GM12878 (cell line): ENCODE data around the gene FAM120AOS. TPM values are rescaled to one million over a fixed set of nuclear protein-coding genes. Genes with fewer than 3 reads are reported as not detected.

ENCODE experiments used
- ATAC-seq: fragments of 200-7000 bp; cut with Tn5 transposase; 3 replicates; pipeline ENCODE4 v1.9.1; 2020; ENCODE audit warnings: mild to moderate bottlenecking, moderate library complexity
- BruUV-seq: library from RNA; stranded (reverse); fragments of 400-500 nt; replicated peaks from 2 replicates; lab custom pipeline; 2021; lab: Mats Ljungman, UMichigan
- CTCF ChIA-PET: fragments of 300-600 bp; sonication (Branson Sonifier 250); formaldehyde crosslinking; extraction: SDS; loops from one replicate; lab custom pipeline; 2021; ENCODE audit warnings: inconsistent platforms; lab: Yijun Ruan, JAX
- POLR2A ChIA-PET: fragments of 350-600 bp; formaldehyde crosslinking; extraction: SDS; loops from one replicate; lab custom pipeline; 2021; ENCODE audit warnings: inconsistent platforms; lab: Charles Lee
- RAD21 ChIA-PET: fragments of 300-600 bp; sonication (Branson Sonifier 250); formaldehyde crosslinking; loops from one replicate; lab custom pipeline; 2023; ENCODE audit warnings: antibody characterized with exemption; ENCODE audit not compliant: unreplicated experiment; lab: Charles Lee
- SMC1A ChIA-PET: fragments of 300-600 bp; sonication (Branson Sonifier 250); formaldehyde crosslinking; loops from one replicate; lab custom pipeline; 2023; ENCODE audit not compliant: unreplicated experiment, uncharacterized antibody; lab: Charles Lee
- DNase-seq: peaks from one replicate; pipeline ENCODE4 v3.0.0-alpha.2; 2011; ENCODE audit warnings: low read depth, low spot score
- FAIRE-seq: peaks from 3 replicates; lab custom pipeline; 2011; peaks lifted over from hg19 to GRCh38; lab: Jason Lieb, UNC
- H2AFZ ChIP-seq: 2 replicates; pipeline ENCODE4 v1.6.0; 2011; ENCODE audit warnings: low read depth, low read length, control low read depth; ENCODE audit not compliant: control insufficient read depth
- H3K27ac ChIP-seq: 2 replicates; pipeline ENCODE4 v1.5.1; 2011; ENCODE audit warnings: control low read depth; ENCODE audit not compliant: control insufficient read depth, insufficient read depth
- H3K27me3 ChIP-seq, 2 experiments: replicated peaks in 1 of 2; 2 replicates each; pipeline versions ENCODE4 v1.6.0 to v1.6.1; 2011; ENCODE audit warnings: low read length in 1 of 2; ENCODE audit not compliant: control insufficient read depth in 2 of 2, insufficient read depth in 2 of 2
- H3K36me3 ChIP-seq, 2 experiments: 2 replicates each; pipeline ENCODE4 v1.5.1; 2011; ENCODE audit warnings: low read length in 1 of 2; ENCODE audit not compliant: control insufficient read depth in 2 of 2, insufficient read depth in 2 of 2
- H3K4me1 ChIP-seq: 2 replicates; pipeline ENCODE4 v1.6.1; 2011; ENCODE audit warnings: mild to moderate bottlenecking, low read length, moderate library complexity, mixed read lengths; ENCODE audit not compliant: control insufficient read depth, insufficient read depth
- H3K4me2 ChIP-seq: 2 replicates; pipeline ENCODE4 v1.6.0; 2011; ENCODE audit warnings: control low read depth; ENCODE audit not compliant: control insufficient read depth, insufficient read depth
- H3K4me3 ChIP-seq: fragments of 200-600 bp; sonication (generic); 2 replicates; pipeline ENCODE4 v1.5.1; 2016
- H3K79me2 ChIP-seq: 2 replicates; pipeline ENCODE4 v1.6.0; 2011; ENCODE audit warnings: low read length; ENCODE audit not compliant: control insufficient read depth, insufficient read depth
- H3K9ac ChIP-seq: 2 replicates; pipeline ENCODE4 v1.8.0; 2011; ENCODE audit warnings: low read length, control low read depth, mixed read lengths; ENCODE audit not compliant: control insufficient read depth, insufficient read depth
- H3K9me3 ChIP-seq: replicated peaks from 3 replicates; pipeline ENCODE4 v1.5.1; 2011; ENCODE audit warnings: mild to moderate bottlenecking, low read length; ENCODE audit not compliant: control insufficient read depth, insufficient read depth
- H4K20me1 ChIP-seq: 2 replicates; pipeline ENCODE4 v1.6.0; 2011; ENCODE audit not compliant: control insufficient read depth, insufficient read depth
- EP300 ChIP-seq, 2 experiments: fragments of 150-350 bp in 1 of 2; IDR thresholded peaks; 2 replicates each; pipeline ENCODE4 v1.6.1; 2011 to 2012; ENCODE audit warnings: low read depth in 2 of 2, low read length in 2 of 2, borderline replicate concordance in 1 of 2, improper control_type of control experiment in 1 of 2, inconsistent platforms in 1 of 2; ENCODE audit not compliant: control insufficient read depth in 1 of 2
- IKZF2 ChIP-seq, 2 experiments: fragments of 450-650 bp; IDR thresholded peaks; 2 replicates each; pipeline ENCODE4 v1.6.1; 2017; ENCODE audit warnings: mild to moderate bottlenecking in 2 of 2, moderate library complexity in 2 of 2
- KAT2A ChIP-seq: conservative IDR thresholded peaks from 2 replicates; pipeline ENCODE4 v1.6.1; 2011; ENCODE audit warnings: low read depth, low read length; ENCODE audit not compliant: control insufficient read depth
- LARP7 ChIP-seq: fragments of 450-650 bp; IDR thresholded peaks from 2 replicates; pipeline ENCODE4 v1.6.1; 2017; ENCODE audit warnings: mild to moderate bottlenecking
- PAX8 ChIP-seq: fragments of 450-650 bp; IDR thresholded peaks from 2 replicates; pipeline ENCODE4 v1.6.1; 2017; ENCODE audit warnings: mild to moderate bottlenecking, moderate library complexity
- PML ChIP-seq: IDR thresholded peaks from 2 replicates; pipeline ENCODE4 v1.6.1; 2012; ENCODE audit warnings: low read length, inconsistent platforms
- RBBP5 ChIP-seq: fragments of 200-600 bp; sonication (generic); conservative IDR thresholded peaks from 2 replicates; pipeline ENCODE4 v1.6.1; 2016
- STAT1 ChIP-seq: fragments of 450-650 bp; conservative IDR thresholded peaks from 2 replicates; pipeline ENCODE4 v1.6.1; 2014; ENCODE audit warnings: antibody characterized with exemption, mild to moderate bottlenecking
- TBL1XR1 ChIP-seq: IDR thresholded peaks from 2 replicates; pipeline ENCODE4 v1.6.1; 2012; ENCODE audit warnings: low read depth, low read length, improper control_type of control experiment
- WRNIP1 ChIP-seq: IDR thresholded peaks from 2 replicates; pipeline ENCODE4 v1.6.1; 2011; ENCODE audit warnings: low read depth, low read length, improper control_type of control experiment, borderline replicate concordance
- YBX1 ChIP-seq: fragments of 450-650 bp; IDR thresholded peaks from 2 replicates; pipeline ENCODE4 v1.6.1; 2016; ENCODE audit warnings: antibody characterized with exemption
- WGBS: methylation state at CpG from one replicate; pipeline ENCODE4 v1.1.6; 2016; ENCODE audit warnings: low lambda C conversion rate; ENCODE audit not compliant: insufficient replicate concordance, insufficient coverage; ENCODE audit errors: missing lambda C conversion rate; 5-methylcytosine and 5-hydroxymethylcytosine counted together
- in situ Hi-C: fragments of 300-500 bp; cut with MboI; formaldehyde crosslinking; loops from 9 replicates; pipeline ENCODE4 v1.14.3; 2018; ENCODE audit warnings: mixed read lengths
- intact Hi-C: fragments of 100-400 bp; cut with micrococcal nuclease; formaldehyde crosslinking; loops from one replicate; pipeline ENCODE4 v1.14.2; 2022; ENCODE audit not compliant: unreplicated experiment
- polyA plus RNA-seq, 11 experiments: library from polyadenylated mRNA; depleted of rRNA in 4 of 11; unstranded in 6 of 11; stranded (reverse) in 5 of 11; fragments of >200 nt; fragmentation: Nextera tagmentation in 4 of 11; fragmentation: Illumina TruSeq in 1 of 11; extraction: Ambion mirVana in 4 of 11; extraction: Trizol in 1 of 11; gene quantifications; 1 replicate in 1 of 11; 2 replicates in 10 of 11; pipeline versions ENCODE4 v1.2.1 to v1.2.3, GENCODE V29; 2011 to 2016; ENCODE audit warnings: inconsistent platforms in 2 of 11, missing spikeins in 2 of 11, low read depth in 1 of 11
- total RNA-seq, 4 experiments: library from RNA; depleted of rRNA in 3 of 4; stranded (reverse); fragments of >200 nt in 3 of 4; fragmentation: Illumina TruSeq in 1 of 4; extraction: Trizol in 1 of 4; gene quantifications; 2 replicates each; pipeline versions ENCODE4 v1.2.1 to v1.2.3, GENCODE V29; 2013 to 2021
- TF ChIP-seq, protein P1 (sequence below): fragments of 450-650 bp; IDR thresholded peaks from 2 replicates; pipeline ENCODE4 v1.6.1; 2017; ENCODE audit warnings: mild to moderate bottlenecking, moderate library complexity

FAM120AOS gene
- total and polyA plus RNA-seq, 10 of the 15 experiments (the other 5 are each of a cell fraction or from before 2014, with no cell fraction given): 15.9 to 55.1 (median 34.6) TPM

DNA sequence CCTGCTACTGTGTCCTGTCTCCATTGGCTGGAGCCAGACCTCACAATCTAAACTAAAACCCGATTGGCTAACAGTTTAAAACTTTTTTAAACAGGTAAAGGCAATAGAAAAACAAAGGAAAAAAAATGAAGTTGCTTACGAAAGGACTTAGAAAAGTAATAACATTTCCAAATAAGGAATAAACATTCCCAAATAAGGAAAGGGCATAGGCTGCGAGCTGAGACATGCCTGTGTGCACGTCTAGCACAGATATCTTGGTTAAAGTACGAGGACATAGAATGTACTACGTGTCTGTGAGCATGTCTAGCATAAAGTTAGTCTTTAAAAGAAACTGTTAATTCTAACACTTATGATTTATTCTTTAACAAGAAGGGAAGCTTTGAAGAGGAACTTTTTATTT lies 17.2 kb downstream of the FAM120AOS start (continued):
- TF ChIP-seq EP300 (IDR thresholded peaks at IDR 0.05; ENCODE audit: borderline replicate concordance in 1 of 2, control insufficient read depth in 1 of 2, low read depth in 2 of 2, low read length in 2 of 2): no peak

DNA sequence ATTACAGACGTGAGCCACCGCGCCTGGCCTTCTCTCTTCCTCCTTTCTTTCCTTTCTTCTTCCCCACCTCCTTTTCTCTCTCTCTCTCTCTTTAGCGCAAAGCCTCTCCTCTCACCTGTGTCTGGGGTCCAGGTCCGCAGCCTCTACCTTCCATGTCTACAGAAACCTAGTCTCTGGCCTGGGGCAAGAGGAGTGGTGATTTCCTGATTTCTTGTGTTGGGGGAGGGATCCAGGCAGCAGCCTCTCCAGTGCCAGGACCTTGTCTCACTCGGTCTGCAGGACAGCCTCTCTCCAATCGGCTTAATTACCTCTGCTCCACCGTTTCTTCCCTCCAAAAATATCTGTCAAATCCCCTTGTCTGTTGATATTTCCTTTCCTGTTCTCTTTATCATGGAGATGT lies 18.0 kb downstream of the FAM120AOS start:
- H3K27me3 ChIP-seq: no peaks in the 10 kb centered on the region
- ChIA-PET POLR2A (no interaction called here), CTCF (interaction anchor here (0.6 kb wide), 1 partner anchor 265 kb away, joined by 3 read pairs; no protein-coding TSS in a partner anchor)
- no peak overlapping the region for H3K4me2 ChIP-seq
- H3K79me2 ChIP-seq: no peaks in the 10 kb centered on the region
- intact Hi-C loops: no loop called here
- ATAC-seq: no peak
- H4K20me1 ChIP-seq: no peaks in the 10 kb centered on the region
- H3K4me3 ChIP-seq: no peak overlapping the region
- H3K9me3 ChIP-seq: no peaks in the 10 kb centered on the region
- no peak for FAIRE-seq
- no TSS peak for BruUV-seq
- H2AFZ ChIP-seq: no peak overlapping the region
- WGBS: 78% methylated on average over 8 of the region's 8 CpGs
- in situ Hi-C loops: no loop called here
- no peaks in the 10 kb centered on the region for H3K36me3 ChIP-seq
- TF ChIP-seq IKZF2 (IDR thresholded peaks at IDR 0.05): no peak
- TF ChIP-seq YBX1: no peak
- no peak for TF ChIP-seq LARP7
- no peak for TF ChIP-seq STAT1
- no peak for TF ChIP-seq RBBP5
- no peak for TF ChIP-seq WRNIP1
- TF ChIP-seq, all 136 proteins: peak for 0
- RAD21 ChIA-PET: no interaction called here
- no peak overlapping the region for H3K9ac ChIP-seq
- no peak for DNase-seq
- no peak overlapping the region for H3K27ac ChIP-seq
- H3K4me1 ChIP-seq: 0 out of 2 replicates have a peak, but pooled peaks cover 3% of the 10 kb centered on the region
- SMC1A ChIA-PET: no interaction called here

DNA sequence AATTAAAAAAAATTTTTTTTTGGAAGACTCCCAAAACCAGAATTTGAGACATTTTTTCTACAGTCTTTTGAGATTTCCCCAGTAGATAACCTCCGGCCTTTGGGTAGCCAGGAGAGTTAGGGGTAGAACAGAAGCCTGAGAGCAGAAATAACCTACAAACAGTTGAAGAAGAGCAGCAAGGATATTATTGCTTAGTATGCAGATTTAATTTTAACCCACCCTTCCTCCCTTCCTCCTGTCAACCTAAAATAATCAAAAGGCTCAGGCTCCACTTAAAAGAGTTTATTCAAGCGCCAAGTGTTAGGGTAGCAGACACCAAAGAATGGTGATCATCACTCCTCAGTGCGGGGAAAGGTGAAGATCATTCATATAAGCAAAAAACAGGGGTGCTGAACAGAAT lies 19.3 kb downstream of the FAM120AOS start:
- ChIA-PET SMC1A (no interaction called here), RAD21 (no interaction called here), POLR2A (no interaction called here), CTCF (no interaction called here)
- no peak for FAIRE-seq
- H3K79me2 ChIP-seq: no peaks in the 10 kb centered on the region
- DNase-seq: no peak
- intact Hi-C loops: no loop called here
- no TSS peak for BruUV-seq
- ATAC-seq: no peak
- no peaks in the 10 kb centered on the region for H3K27me3 ChIP-seq
- no peaks in the 10 kb centered on the region for H3K9me3 ChIP-seq
- H3K27ac ChIP-seq: no peak overlapping the region
- no peak overlapping the region for H2AFZ ChIP-seq
- 95% methylated on average over 3 of the region's 3 CpGs for WGBS
- H3K4me1 ChIP-seq: 0 out of 2 replicates have a peak, but pooled peaks cover 3% of the 10 kb centered on the region
- no peak overlapping the region for H3K9ac ChIP-seq
- no peak overlapping the region for H3K4me3 ChIP-seq
- no peak overlapping the region for H3K4me2 ChIP-seq
- H3K36me3 ChIP-seq: no peaks in the 10 kb centered on the region
- in situ Hi-C loops: no loop called here
- H4K20me1 ChIP-seq: no peaks in the 10 kb centered on the region
- TF ChIP-seq KAT2A (no peak), PAX8 (no peak), PML (no peak), TBL1XR1 (no peak)
- TF ChIP-seq, protein P1, sequence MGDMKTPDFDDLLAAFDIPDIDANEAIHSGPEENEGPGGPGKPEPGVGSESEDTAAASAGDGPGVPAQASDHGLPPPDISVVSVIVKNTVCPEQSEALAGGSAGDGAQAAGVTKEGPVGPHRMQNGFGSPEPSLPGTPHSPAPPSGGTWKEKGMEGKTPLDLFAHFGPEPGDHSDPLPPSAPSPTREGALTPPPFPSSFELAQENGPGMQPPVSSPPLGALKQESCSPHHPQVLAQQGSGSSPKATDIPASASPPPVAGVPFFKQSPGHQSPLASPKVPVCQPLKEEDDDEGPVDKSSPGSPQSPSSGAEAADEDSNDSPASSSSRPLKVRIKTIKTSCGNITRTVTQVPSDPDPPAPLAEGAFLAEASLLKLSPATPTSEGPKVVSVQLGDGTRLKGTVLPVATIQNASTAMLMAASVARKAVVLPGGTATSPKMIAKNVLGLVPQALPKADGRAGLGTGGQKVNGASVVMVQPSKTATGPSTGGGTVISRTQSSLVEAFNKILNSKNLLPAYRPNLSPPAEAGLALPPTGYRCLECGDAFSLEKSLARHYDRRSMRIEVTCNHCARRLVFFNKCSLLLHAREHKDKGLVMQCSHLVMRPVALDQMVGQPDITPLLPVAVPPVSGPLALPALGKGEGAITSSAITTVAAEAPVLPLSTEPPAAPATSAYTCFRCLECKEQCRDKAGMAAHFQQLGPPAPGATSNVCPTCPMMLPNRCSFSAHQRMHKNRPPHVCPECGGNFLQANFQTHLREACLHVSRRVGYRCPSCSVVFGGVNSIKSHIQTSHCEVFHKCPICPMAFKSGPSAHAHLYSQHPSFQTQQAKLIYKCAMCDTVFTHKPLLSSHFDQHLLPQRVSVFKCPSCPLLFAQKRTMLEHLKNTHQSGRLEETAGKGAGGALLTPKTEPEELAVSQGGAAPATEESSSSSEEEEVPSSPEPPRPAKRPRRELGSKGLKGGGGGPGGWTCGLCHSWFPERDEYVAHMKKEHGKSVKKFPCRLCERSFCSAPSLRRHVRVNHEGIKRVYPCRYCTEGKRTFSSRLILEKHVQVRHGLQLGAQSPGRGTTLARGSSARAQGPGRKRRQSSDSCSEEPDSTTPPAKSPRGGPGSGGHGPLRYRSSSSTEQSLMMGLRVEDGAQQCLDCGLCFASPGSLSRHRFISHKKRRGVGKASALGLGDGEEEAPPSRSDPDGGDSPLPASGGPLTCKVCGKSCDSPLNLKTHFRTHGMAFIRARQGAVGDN: no peak
